HEK293 (cell line): ENCODE data around the gene SLC16A10.
A peak's percentile ranks its signal among the peaks of the same experiment; 100 is the strongest.
"Not testable (repeated sequence)": the region's sequence is repeated elsewhere in the genome, so short reads cannot be mapped to it uniquely, and the experiment has no call there.

Experiments used
- CTCF ChIA-PET: fragments of 350-600 bp; formaldehyde crosslinking; extraction: SDS; loops from one replicate; lab custom pipeline; 2021; ENCODE audit warnings: antibody characterized with exemption; lab: Yijun Ruan, JAX
- POLR2A ChIA-PET: fragments of 300-600 bp; formaldehyde crosslinking; extraction: SDS; loops from one replicate; lab custom pipeline; 2020; ENCODE audit warnings: antibody characterized with exemption, inconsistent platforms; lab: Yijun Ruan, JAX
- H3K27ac ChIP-seq: fragments of 200-500 bp; sonication (Bioruptor generic); 2 replicates; pipeline ENCODE4 v1.5.1; 2014; ENCODE audit warnings: low read depth, low read length, control low read depth, inconsistent platforms; ENCODE audit errors: extremely low read depth
- H3K36me3 ChIP-seq, 2 experiments: fragments of 200-500 bp in 1 of 2; sonication (Bioruptor generic) in 1 of 2; 1 replicate in 1 of 2; 2 replicates in 1 of 2; pipeline ENCODE4 v1.5.1; 2014 to 2017; ENCODE audit warnings: inconsistent platforms in 2 of 2, low read length in 2 of 2; ENCODE audit not compliant: control insufficient read depth in 2 of 2, insufficient read depth in 1 of 2
- H3K4me1 ChIP-seq: fragments of 200-500 bp; sonication (Bioruptor generic); 2 replicates; pipeline ENCODE4 v1.5.1; 2014; ENCODE audit warnings: mild to moderate bottlenecking, low read length, inconsistent platforms; ENCODE audit not compliant: control insufficient read depth, insufficient read depth
- H3K4me3 ChIP-seq: 2 replicates; pipeline ENCODE4 v1.5.1; 2011; ENCODE audit warnings: low read depth, mild to moderate bottlenecking, control low read depth, low read length, moderate library complexity
- H3K9me3 ChIP-seq: fragments of 200-500 bp; sonication (Bioruptor generic); 2 replicates; pipeline ENCODE4 v1.5.1; 2014; ENCODE audit warnings: low read depth, low read length, inconsistent platforms; ENCODE audit not compliant: control insufficient read depth, insufficient read depth
- KLF1 ChIP-seq: fragments of 450-650 bp; formaldehyde crosslinking; IDR thresholded peaks from 2 replicates; pipeline ENCODE4 v1.5.1; 2016; ENCODE audit warnings: missing biosample characterization, missing genetic modification characterization
- KLF7 ChIP-seq: fragments of 450-650 bp; formaldehyde crosslinking; IDR thresholded peaks from 2 replicates; pipeline ENCODE4 v1.5.1; 2016; ENCODE audit warnings: missing biosample characterization, missing genetic modification characterization, borderline replicate concordance
- PRDM1 ChIP-seq: fragments of 450-650 bp; formaldehyde crosslinking; IDR thresholded peaks from 2 replicates; pipeline ENCODE4; 2016; ENCODE audit warnings: missing biosample characterization, missing genetic modification characterization
- SETDB1 ChIP-seq: IDR thresholded peaks from one replicate; pipeline ENCODE4 v1.6.1; 2017; ENCODE audit warnings: mild to moderate bottlenecking, low read length, moderate library complexity, mixed read lengths; ENCODE audit not compliant: insufficient read length
- ZFP3 ChIP-seq: fragments of 450-650 bp; formaldehyde crosslinking; IDR thresholded peaks from 2 replicates; pipeline ENCODE4 v1.5.1; 2016; ENCODE audit warnings: low read depth, missing biosample characterization, missing genetic modification characterization
- ZNF214 ChIP-seq: fragments of 450-650 bp; formaldehyde crosslinking; IDR thresholded peaks from 2 replicates; pipeline ENCODE4 v1.5.1; 2017; ENCODE audit warnings: missing biosample characterization, mild to moderate bottlenecking, missing genetic modification characterization, borderline replicate concordance
- ZNF366 ChIP-seq: fragments of 450-650 bp; formaldehyde crosslinking; conservative IDR thresholded peaks from 2 replicates; pipeline ENCODE4 v1.5.1; 2016; ENCODE audit warnings: missing biosample characterization, missing genetic modification characterization
- ZNF433 ChIP-seq: fragments of 450-650 bp; formaldehyde crosslinking; IDR thresholded peaks from 2 replicates; pipeline ENCODE4 v1.5.1; 2016; ENCODE audit warnings: missing biosample characterization, missing genetic modification characterization, low read depth
- ZNF585B ChIP-seq: fragments of 450-650 bp; formaldehyde crosslinking; IDR thresholded peaks from 2 replicates; pipeline ENCODE4 v1.5.1; 2016; ENCODE audit warnings: missing biosample characterization, missing genetic modification characterization
- ZNF670 ChIP-seq: fragments of 450-650 bp; formaldehyde crosslinking; IDR thresholded peaks from 2 replicates; pipeline ENCODE4 v1.5.1; 2016; ENCODE audit warnings: missing biosample characterization, missing genetic modification characterization, low read depth
- ZNF777 ChIP-seq: fragments of 450-650 bp; formaldehyde crosslinking; IDR thresholded peaks from 2 replicates; pipeline ENCODE4 v1.5.1; 2017; ENCODE audit warnings: missing biosample characterization, missing genetic modification characterization, borderline replicate concordance
- ZSCAN30 ChIP-seq: fragments of 450-650 bp; IDR thresholded peaks from 2 replicates; pipeline ENCODE4 v1.5.1; 2018; ENCODE audit warnings: missing biosample characterization, mild to moderate bottlenecking, missing genetic modification characterization, moderate library complexity
- TF ChIP-seq, protein P1 (sequence below): fragments of 450-650 bp; formaldehyde crosslinking; IDR thresholded peaks from 2 replicates; pipeline ENCODE4 v1.5.1; 2016; ENCODE audit warnings: missing biosample characterization, missing genetic modification characterization
- TF ChIP-seq, protein P2 (sequence below): fragments of 450-650 bp; formaldehyde crosslinking; IDR thresholded peaks from 2 replicates; pipeline ENCODE4 v1.5.1; 2017; ENCODE audit warnings: missing biosample characterization, missing genetic modification characterization
- TF ChIP-seq, protein P3 (sequence below): fragments of 450-650 bp; formaldehyde crosslinking; IDR thresholded peaks from 2 replicates; pipeline ENCODE4 v1.5.1; 2016; ENCODE audit warnings: missing biosample characterization, missing genetic modification characterization

Gene SLC16A10

DNA sequence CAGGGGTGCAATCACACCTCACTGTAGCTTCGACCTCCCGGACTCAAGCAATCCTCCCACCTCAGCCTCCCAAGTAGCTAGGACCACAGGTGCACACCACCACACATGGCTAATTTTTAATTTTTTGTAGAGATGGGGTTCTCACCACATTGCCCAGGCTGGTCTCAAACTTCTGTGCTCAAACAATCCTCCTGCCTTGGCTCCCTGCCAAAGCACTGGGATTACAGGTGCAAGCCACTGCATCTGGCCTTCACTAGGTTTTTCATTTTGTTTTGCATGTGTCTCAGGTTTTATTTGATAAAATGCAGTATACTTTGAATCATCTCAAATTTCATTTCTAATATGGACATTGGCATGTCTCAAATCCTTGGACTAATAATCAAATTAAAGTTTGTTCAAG lies 98.7 kb downstream of the SLC16A10 start (continued):
- TF ChIP-seq, protein P1, sequence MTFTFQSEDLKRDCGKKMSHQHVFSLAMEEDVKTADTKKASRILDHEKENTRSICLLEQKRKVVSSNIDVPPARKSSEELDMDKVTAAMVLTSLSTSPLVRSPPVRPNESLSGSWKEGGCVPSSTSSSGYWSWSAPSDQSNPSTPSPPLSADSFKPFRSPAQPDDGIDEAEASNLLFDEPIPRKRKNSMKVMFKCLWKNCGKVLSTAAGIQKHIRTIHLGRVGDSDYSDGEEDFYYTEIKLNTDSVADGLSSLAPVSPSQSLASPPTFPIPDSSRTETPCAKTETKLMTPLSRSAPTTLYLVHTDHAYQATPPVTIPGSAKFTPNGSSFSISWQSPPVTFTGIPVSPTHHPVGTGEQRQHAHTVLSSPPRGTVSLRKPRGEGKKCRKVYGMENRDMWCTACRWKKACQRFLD, result no peak
- TF ChIP-seq ZFP3 (no peak), ZNF433 (no peak)

DNA sequence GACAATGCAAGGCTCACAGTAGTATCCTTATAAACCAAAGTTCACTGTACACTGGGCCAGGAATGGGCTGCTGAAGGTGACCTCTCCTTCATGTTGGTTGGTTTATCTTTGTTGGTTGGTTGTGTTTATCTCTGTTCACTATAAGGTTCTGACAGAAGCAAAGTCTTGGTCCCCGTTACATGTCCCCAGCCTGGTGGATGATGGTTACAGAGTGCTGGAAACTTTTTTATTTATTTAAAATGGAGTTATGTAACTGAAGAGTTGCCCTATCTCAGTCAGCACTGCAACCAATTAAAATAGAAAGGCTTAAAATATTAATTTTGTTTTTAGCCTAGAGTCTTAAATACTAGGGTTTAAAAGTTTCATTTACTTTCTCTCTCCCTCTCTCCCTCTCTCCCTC lies 100.6 kb downstream of the SLC16A10 start:
- TF ChIP-seq ZNF366 (0 out of 2 replicates have a peak, but pooled peaks have one; percentile 12), ZNF777 (no peak)
- no peaks in the 10 kb centered on the region for H3K36me3 ChIP-seq
- CTCF ChIA-PET, result no interaction called here

DNA sequence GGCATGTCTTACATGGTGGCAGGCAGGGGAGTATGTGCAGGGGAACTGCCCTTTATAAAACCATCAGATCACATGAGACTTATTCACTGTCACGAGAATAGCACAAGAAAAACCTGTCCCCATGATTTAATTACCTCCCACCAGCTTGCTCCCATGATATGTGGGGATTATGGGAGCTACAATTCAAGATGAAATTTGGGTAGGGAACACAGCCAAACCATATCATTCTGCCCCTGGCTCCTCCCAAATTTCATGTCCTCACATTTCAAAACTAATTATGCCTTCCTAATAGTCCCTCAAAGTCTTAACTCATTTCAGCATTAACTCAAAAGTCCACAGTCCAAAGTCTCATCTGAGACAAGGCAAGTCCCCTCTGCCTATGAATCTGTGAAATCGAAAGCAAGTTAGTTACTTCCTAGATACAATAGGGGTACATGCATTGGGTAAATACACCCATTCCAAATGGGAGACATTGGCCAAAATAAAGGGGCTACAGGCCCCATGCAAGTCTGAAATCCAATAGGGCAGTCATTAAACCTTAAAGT lies 102.4 kb downstream of the SLC16A10 start:
- H3K4me1 ChIP-seq, POLR2A ChIA-PET, H3K36me3 ChIP-seq, H3K4me3 ChIP-seq, H3K27ac ChIP-seq, H3K9me3 ChIP-seq: not testable (repeated sequence)
- CTCF ChIA-PET, result interaction anchor here (1.9 kb wide), 1 partner anchor 132 kb away, joined by 5 read pairs; no protein-coding TSS in a partner anchor

More for the DNA sequence above, 100.6 kb downstream of the SLC16A10 start:
- H3K9me3 ChIP-seq, result no peaks in the 10 kb centered on the region
- no peaks in the 10 kb centered on the region for H3K4me1 ChIP-seq
- H3K4me3 ChIP-seq, result no peak overlapping the region
- H3K27ac ChIP-seq, result no peak overlapping the region
- POLR2A ChIA-PET, result no interaction called here

DNA sequence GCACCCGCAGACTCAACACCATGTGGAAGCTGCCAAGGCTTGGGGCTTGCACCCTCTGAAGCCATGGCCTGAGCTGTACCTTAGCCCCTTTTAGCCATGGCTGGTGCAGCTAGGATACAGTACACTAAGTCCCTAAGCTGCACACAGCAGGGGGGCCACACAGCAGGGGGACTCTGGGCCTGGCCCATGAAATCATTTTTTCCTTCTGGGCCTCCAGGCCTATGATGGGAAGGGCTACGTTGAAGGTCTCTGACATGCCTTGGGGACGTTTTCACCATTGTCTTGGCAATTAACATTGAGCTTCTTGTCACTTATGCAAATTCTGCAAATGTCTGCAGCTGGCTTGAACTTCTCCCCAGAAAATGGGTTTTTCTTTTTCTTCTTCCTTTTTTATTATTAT lies 103.3 kb downstream of the SLC16A10 start:
- Histone ChIP-seq H3K36me3 (no peaks in the 10 kb centered on the region), H3K4me1 (no peaks in the 10 kb centered on the region), H3K27ac (no peak overlapping the region), H3K4me3 (no peak overlapping the region), H3K9me3 (no peaks in the 10 kb centered on the region)
- CTCF ChIA-PET, result interaction anchor here (1.9 kb wide), 1 partner anchor 133 kb away, joined by 5 read pairs; no protein-coding TSS in a partner anchor
- peak; percentile 11 for TF ChIP-seq SETDB1
- no peak for TF ChIP-seq KLF1 (tag by site-specific recombination)
- TF ChIP-seq PRDM1, result no peak
- no peak for TF ChIP-seq KLF7 (tag by site-specific recombination)
- peak; percentile 97 for TF ChIP-seq ZNF585B (tag by site-specific recombination)
- no peak for TF ChIP-seq ZSCAN30 (tag by site-specific recombination)
- TF ChIP-seq, protein P2, sequence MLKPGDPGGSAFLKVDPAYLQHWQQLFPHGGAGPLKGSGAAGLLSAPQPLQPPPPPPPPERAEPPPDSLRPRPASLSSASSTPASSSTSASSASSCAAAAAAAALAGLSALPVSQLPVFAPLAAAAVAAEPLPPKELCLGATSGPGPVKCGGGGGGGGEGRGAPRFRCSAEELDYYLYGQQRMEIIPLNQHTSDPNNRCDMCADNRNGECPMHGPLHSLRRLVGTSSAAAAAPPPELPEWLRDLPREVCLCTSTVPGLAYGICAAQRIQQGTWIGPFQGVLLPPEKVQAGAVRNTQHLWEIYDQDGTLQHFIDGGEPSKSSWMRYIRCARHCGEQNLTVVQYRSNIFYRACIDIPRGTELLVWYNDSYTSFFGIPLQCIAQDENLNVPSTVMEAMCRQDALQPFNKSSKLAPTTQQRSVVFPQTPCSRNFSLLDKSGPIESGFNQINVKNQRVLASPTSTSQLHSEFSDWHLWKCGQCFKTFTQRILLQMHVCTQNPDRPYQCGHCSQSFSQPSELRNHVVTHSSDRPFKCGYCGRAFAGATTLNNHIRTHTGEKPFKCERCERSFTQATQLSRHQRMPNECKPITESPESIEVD (tag by site-specific recombination), result no peak
- TF ChIP-seq ZNF433, result no peak
- TF ChIP-seq ZNF214, result no peak
- TF ChIP-seq, protein P3, sequence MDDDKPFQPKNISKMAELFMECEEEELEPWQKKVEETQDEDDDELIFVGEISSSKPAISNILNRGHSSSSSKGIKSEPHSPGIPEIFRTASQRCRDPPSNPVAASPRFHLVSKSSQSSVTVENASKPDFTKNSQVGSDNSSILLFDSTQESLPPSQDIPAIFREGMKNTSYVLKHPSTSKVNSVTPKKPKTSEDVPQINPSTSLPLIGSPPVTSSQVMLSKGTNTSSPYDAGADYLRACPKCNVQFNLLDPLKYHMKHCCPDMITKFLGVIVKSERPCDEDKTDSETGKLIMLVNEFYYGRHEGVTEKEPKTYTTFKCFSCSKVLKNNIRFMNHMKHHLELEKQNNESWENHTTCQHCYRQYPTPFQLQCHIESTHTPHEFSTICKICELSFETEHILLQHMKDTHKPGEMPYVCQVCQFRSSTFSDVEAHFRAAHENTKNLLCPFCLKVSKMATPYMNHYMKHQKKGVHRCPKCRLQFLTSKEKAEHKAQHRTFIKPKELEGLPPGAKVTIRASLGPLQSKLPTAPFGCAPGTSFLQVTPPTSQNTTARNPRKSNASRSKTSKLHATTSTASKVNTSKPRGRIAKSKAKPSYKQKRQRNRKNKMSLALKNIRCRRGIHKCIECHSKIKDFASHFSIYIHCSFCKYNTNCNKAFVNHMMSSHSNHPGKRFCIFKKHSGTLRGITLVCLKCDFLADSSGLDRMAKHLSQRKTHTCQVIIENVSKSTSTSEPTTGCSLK (tag by site-specific recombination), result no peak
- TF ChIP-seq ZNF670 (tag by site-specific recombination), result no peak
- POLR2A ChIA-PET, result no interaction called here
